B cell (primary cell): ENCODE data around the gene GNG2. TPM values are rescaled to one million over a fixed set of nuclear protein-coding genes. Genes with fewer than 3 reads are reported as not detected.

Experiments used
- ATAC-seq: fragments of 200-7000 bp; cut with Tn5 transposase; one replicate; pipeline ENCODE4 v1.10.0; 2021; ENCODE audit warnings: low read depth, mild to moderate bottlenecking, moderate number of reproducible peaks, moderate library complexity
- CTCF ChIA-PET: fragments of 350-600 bp; sonication (Branson Sonifier 250); formaldehyde crosslinking; loops from one replicate; lab custom pipeline; 2021; ENCODE audit warnings: antibody characterized with exemption, inconsistent platforms; lab: Charles Lee
- POLR2A ChIA-PET: fragments of 350-600 bp; sonication (Branson Sonifier 250); formaldehyde crosslinking; loops from one replicate; lab custom pipeline; 2021; ENCODE audit warnings: antibody characterized with exemption; lab: Charles Lee
- DNase-seq: peaks from one replicate; pipeline ENCODE4 v3.0.0; 2013
- H2AFZ ChIP-seq: 2 replicates; pipeline ENCODE4 v1.6.1; 2012; ENCODE audit warnings: mild to moderate bottlenecking, low read depth, low read length; ENCODE audit not compliant: insufficient read depth, poor library complexity, severe bottlenecking
- H3K27ac ChIP-seq, 2 donors: 1 replicate in 1 of 2; 2 replicates in 1 of 2; pipeline ENCODE4 v1.5.1; 2012 to 2013; ENCODE audit warnings: low read length in 2 of 2, mild to moderate bottlenecking in 2 of 2, moderate library complexity in 1 of 2
- H3K27me3 ChIP-seq, 4 experiments: fragments of 200-600 bp in 1 of 4; sonication (generic) in 1 of 4; replicated peaks in 1 of 4; 1 replicate in 2 of 4; 2 replicates in 2 of 4; pipeline versions ENCODE4 v1.6.1 to v1.7.0; 2013 to 2016; ENCODE audit warnings: low read length in 3 of 4, mild to moderate bottlenecking in 2 of 4, mixed read lengths in 1 of 4, moderate library complexity in 1 of 4; ENCODE audit not compliant: insufficient read depth in 4 of 4, control insufficient read depth in 3 of 4; ENCODE audit errors: control extremely low read depth in 1 of 4
- H3K36me3 ChIP-seq, 2 experiments: replicated peaks in 1 of 2; 1 replicate in 1 of 2; 2 replicates in 1 of 2; pipeline versions ENCODE4 v1.6.1 to v1.7.1; 2013; ENCODE audit warnings: low read length in 1 of 2; ENCODE audit not compliant: insufficient read depth in 2 of 2, control insufficient read depth in 1 of 2; ENCODE audit errors: control extremely low read depth in 1 of 2, extremely low read depth in 1 of 2
- H3K4me1 ChIP-seq, 2 donors: fragments of 200-600 bp in 1 of 2; sonication (generic) in 1 of 2; 1 replicate in 1 of 2; 2 replicates in 1 of 2; pipeline versions ENCODE4 v1.5.1 to v1.6.1; 2013 to 2017; ENCODE audit warnings: low read length in 2 of 2; ENCODE audit not compliant: control insufficient read depth in 2 of 2, insufficient read depth in 2 of 2
- H3K4me2 ChIP-seq: replicated peaks from 2 replicates; pipeline ENCODE3; 2012; ENCODE audit warnings: mild to moderate bottlenecking, low read depth, low read length; ENCODE audit not compliant: poor library complexity, severe bottlenecking
- H3K4me3 ChIP-seq, 5 experiments: fragments of 200-600 bp in 1 of 5; sonication (generic) in 1 of 5; 1 replicate in 3 of 5; 2 replicates in 2 of 5; pipeline versions ENCODE4 v1.5.1 to v1.7.0; 2011 to 2016; ENCODE audit warnings: low read length in 4 of 5, mild to moderate bottlenecking in 4 of 5, low read depth in 2 of 5, control low read depth in 1 of 5, moderate library complexity in 1 of 5; ENCODE audit not compliant: insufficient read depth in 1 of 5; ENCODE audit errors: control extremely low read depth in 1 of 5, extremely low read depth in 1 of 5
- H3K79me2 ChIP-seq: fragments of 200-600 bp; sonication (generic); one replicate; pipeline ENCODE4 v1.6.0; 2016; ENCODE audit warnings: low read length; ENCODE audit not compliant: control insufficient read depth, insufficient read depth
- H3K9ac ChIP-seq: fragments of 200-600 bp; sonication (generic); 2 replicates; pipeline ENCODE4 v1.6.1; 2017; ENCODE audit warnings: mild to moderate bottlenecking, low read length, moderate library complexity
- H3K9me3 ChIP-seq, 3 donors: one replicate each; pipeline versions ENCODE4 v1.6.1 to v1.7.1; 2013; ENCODE audit warnings: low read length in 2 of 3; ENCODE audit not compliant: control insufficient read depth in 2 of 3, insufficient read depth in 1 of 3; ENCODE audit errors: control extremely low read depth in 1 of 3
- H4K20me1 ChIP-seq: 2 replicates; pipeline ENCODE4 v1.6.0; 2012; ENCODE audit warnings: mild to moderate bottlenecking, low read length; ENCODE audit not compliant: insufficient read depth, control insufficient read depth, poor library complexity, severe bottlenecking
- H3K27ac Mint-ChIP-seq: one replicate; pipeline ENCODE4 v1.8.0; 2021; ENCODE audit warnings: mixed read lengths
- H3K27me3 Mint-ChIP-seq: one replicate; pipeline ENCODE4 v1.8.0; 2021; ENCODE audit warnings: mixed read lengths
- H3K4me1 Mint-ChIP-seq: one replicate; pipeline ENCODE4 v1.8.0; 2021; ENCODE audit warnings: mixed read lengths
- H3K4me3 Mint-ChIP-seq: one replicate; pipeline ENCODE4 v1.8.0; 2021; ENCODE audit warnings: mixed read lengths
- H3K9me3 Mint-ChIP-seq: one replicate; pipeline ENCODE4 v1.8.0; 2022; ENCODE audit warnings: mixed read lengths; ENCODE audit not compliant: insufficient read depth
- CTCF ChIP-seq: fragments of 200-600 bp; IDR thresholded peaks from one replicate; pipeline ENCODE4 v1.8.0; 2022; ENCODE audit warnings: antibody characterized with exemption, mild to moderate bottlenecking
- EZH2 ChIP-seq: IDR thresholded peaks from 2 replicates; pipeline ENCODE4 v1.6.1; 2012; ENCODE audit warnings: borderline replicate concordance, low read depth, mild to moderate bottlenecking, moderate library complexity, low read length; ENCODE audit not compliant: insufficient read depth, poor library complexity, severe bottlenecking
- WGBS: methylation state at CpG from one replicate; pipeline ENCODE4 v1.1.5; 2013; ENCODE audit warnings: missing lambda C conversion rate; ENCODE audit not compliant: insufficient coverage; 5-methylcytosine and 5-hydroxymethylcytosine counted together
- intact Hi-C: fragments of 100-400 bp; cut with micrococcal nuclease; formaldehyde crosslinking; loops from one replicate; pipeline ENCODE4 v1.10.0; 2022
- polyA plus RNA-seq: library from polyadenylated mRNA; depleted of rRNA; stranded (reverse); fragments of >200 nt; gene quantifications from 2 replicates; pipeline ENCODE4 v1.2.3, GENCODE V29; 2012
- total RNA-seq, 2 donors: library from RNA; stranded (reverse); fragments of 120-200 nt in 1 of 2; gene quantifications; 1 replicate in 1 of 2; 2 replicates in 1 of 2; pipeline versions ENCODE4 v1.2.3 to v1.2.4, GENCODE V29; 2013 to 2022

Gene GNG2
- total and polyA plus RNA-seq, 2 donors (not counting 1 experiment from before 2014, with no cell fraction given): 21.9 to 57.6 TPM

- H3K36me3 ChIP-seq: peaks cover 7 to 31% of the 10 kb centered on the region in 2 experiments
- no peak overlapping the region for H3K4me2 ChIP-seq
- ATAC-seq (no peak), DNase-seq (no peak)
- intact Hi-C loops: no loop called here
- no peak overlapping the region for H3K27ac Mint-ChIP-seq
- peaks cover 14% of the 10 kb centered on the region for H3K4me1 Mint-ChIP-seq
- peaks cover 4% of the 10 kb centered on the region for H3K79me2 ChIP-seq
- no peaks in the 10 kb centered on the region for H4K20me1 ChIP-seq
- POLR2A ChIA-PET: no interaction called here
- 60% methylated on average over 1 of the region's 3 CpGs for WGBS
- CTCF ChIA-PET: interaction anchor here (0.8 to 1.8 kb wide), 2 partner anchors 17 to 135 kb away, joined by 3 to 10 read pairs; no protein-coding TSS in a partner anchor
- H3K27me3 Mint-ChIP-seq: no peaks in the 10 kb centered on the region
- H3K4me3 Mint-ChIP-seq: no peak overlapping the region
- H3K4me3 ChIP-seq: no peak overlapping the region
- H3K4me1 ChIP-seq: no peaks in the 10 kb centered on the region
- no peak overlapping the region for H3K9ac ChIP-seq
- TF ChIP-seq EZH2: no peak
- TF ChIP-seq CTCF: no peak
- no peaks in the 10 kb centered on the region for H3K27me3 ChIP-seq
- H3K9me3 Mint-ChIP-seq: peaks cover 18% of the 10 kb centered on the region
- H3K9me3 ChIP-seq: peaks cover 0 to 14% (median 3%) of the 10 kb centered on the region in 3 donors
- no peak overlapping the region for H3K27ac ChIP-seq
- H2AFZ ChIP-seq: no peak overlapping the region
Observed at GRCh38 chr14:51962711-51963110, 102.3 kb downstream of the GNG2 start.

- Histone ChIP-seq H3K4me2 (no peak overlapping the region), H3K27ac (no peak overlapping the region), H2AFZ (no peak overlapping the region), H3K4me1 (no peaks in the 10 kb centered on the region), H3K4me3 (no peak overlapping the region), H3K27me3 (no peaks in the 10 kb centered on the region), H3K9me3 (peaks cover 0 to 11% (median 2%) of the 10 kb centered on the region in 3 donors), H3K9ac (no peak overlapping the region), H3K36me3 (peaks cover 8 to 25% of the 10 kb centered on the region in 2 experiments), H3K79me2 (no peaks in the 10 kb centered on the region), H4K20me1 (no peaks in the 10 kb centered on the region)
- WGBS: no CpG with 5 or more reads among the region's 4 CpGs
- Mint-ChIP-seq H3K27ac (no peak overlapping the region), H3K9me3 (peaks cover 15% of the 10 kb centered on the region), H3K27me3 (no peaks in the 10 kb centered on the region), H3K4me3 (no peak overlapping the region), H3K4me1 (peaks cover 14% of the 10 kb centered on the region)
- TF ChIP-seq CTCF (no peak), EZH2 (no peak)
- ChIA-PET CTCF (interaction anchor here (0.8 to 1.8 kb wide), 2 partner anchors 16 to 135 kb away, joined by 3 to 10 read pairs; no protein-coding TSS in a partner anchor), POLR2A (no interaction called here)
- DNase-seq (no peak), ATAC-seq (no peak)
- intact Hi-C loops: no loop called here
Observed at GRCh38 chr14:51963286-51963685, 102.9 kb downstream of the GNG2 start.
